ENCODE data around the gene TRIO. TPM values are rescaled to one million over a fixed set of nuclear protein-coding genes. Genes with fewer than 3 reads are reported as not detected.

Gene TRIO
- total and polyA plus RNA-seq, 10 of the 15 experiments (the other 5 are each of a cell fraction or from before 2014, with no cell fraction given): 5.1 to 96.4 (median 44.6) TPM

DNA sequence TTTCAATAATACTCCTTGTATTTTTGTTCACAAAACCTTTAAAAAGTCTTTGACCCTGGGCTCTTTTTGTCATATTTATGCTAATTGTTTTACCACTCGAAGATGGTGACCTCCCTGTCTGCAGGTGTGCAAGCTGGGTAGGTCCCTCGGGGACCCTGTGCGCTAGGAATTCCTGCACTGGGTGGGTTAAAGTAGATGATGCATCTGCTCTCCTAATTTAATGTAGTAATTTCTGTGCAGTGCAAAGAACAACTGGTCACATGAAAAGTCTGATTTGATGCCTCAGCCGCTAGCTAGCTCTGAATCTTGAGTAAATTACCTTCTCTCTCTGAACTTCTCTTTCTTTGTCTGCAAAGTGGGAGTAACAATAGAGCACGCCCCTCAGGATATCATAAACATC is 299.4 kb downstream of the TRIO start:
- peaks cover 6 to 13% of the 10 kb centered on the region in 2 experiments for H3K36me3 ChIP-seq (ENCODE audit: control insufficient read depth in 2 of 2, insufficient read depth in 2 of 2, low read length in 1 of 2)
- no peak overlapping the region for H3K4me2 ChIP-seq (ENCODE audit: control insufficient read depth, insufficient read depth)
- FAIRE-seq (no peak), DNase-seq (ENCODE audit: low read depth, low spot score) (no peak), ATAC-seq (no peak)
- H3K9me3 ChIP-seq (replicated peaks; ENCODE audit: control insufficient read depth, insufficient read depth, low read length): no peaks in the 10 kb centered on the region
- H3K9ac ChIP-seq (ENCODE audit: control insufficient read depth, insufficient read depth, low read length): no peak overlapping the region
- H3K27me3 ChIP-seq (replicated peaks in 1 of 2; ENCODE audit: control insufficient read depth in 2 of 2, insufficient read depth in 2 of 2, low read length in 1 of 2): no peaks in the 10 kb centered on the region
- ChIA-PET CTCF (no interaction called here), SMC1A (ENCODE audit: uncharacterized antibody, unreplicated experiment) (interaction anchor here (0.6 to 1.3 kb wide), 2 partner anchors 8 to 30 kb away, joined by 3 to 4 read pairs; no protein-coding TSS in a partner anchor), RAD21 (ENCODE audit: unreplicated experiment) (no interaction called here), POLR2A (interaction anchor here (1.4 kb wide), 1 partner anchor 9 kb away, joined by 3 read pairs; no protein-coding TSS in a partner anchor)
- TF ChIP-seq BHLHE40 (IDR thresholded peaks at IDR 0.05; ENCODE audit: borderline replicate concordance in 1 of 2, low read depth in 2 of 2, low read length in 1 of 2): no peak
- TF ChIP-seq, protein P1, sequence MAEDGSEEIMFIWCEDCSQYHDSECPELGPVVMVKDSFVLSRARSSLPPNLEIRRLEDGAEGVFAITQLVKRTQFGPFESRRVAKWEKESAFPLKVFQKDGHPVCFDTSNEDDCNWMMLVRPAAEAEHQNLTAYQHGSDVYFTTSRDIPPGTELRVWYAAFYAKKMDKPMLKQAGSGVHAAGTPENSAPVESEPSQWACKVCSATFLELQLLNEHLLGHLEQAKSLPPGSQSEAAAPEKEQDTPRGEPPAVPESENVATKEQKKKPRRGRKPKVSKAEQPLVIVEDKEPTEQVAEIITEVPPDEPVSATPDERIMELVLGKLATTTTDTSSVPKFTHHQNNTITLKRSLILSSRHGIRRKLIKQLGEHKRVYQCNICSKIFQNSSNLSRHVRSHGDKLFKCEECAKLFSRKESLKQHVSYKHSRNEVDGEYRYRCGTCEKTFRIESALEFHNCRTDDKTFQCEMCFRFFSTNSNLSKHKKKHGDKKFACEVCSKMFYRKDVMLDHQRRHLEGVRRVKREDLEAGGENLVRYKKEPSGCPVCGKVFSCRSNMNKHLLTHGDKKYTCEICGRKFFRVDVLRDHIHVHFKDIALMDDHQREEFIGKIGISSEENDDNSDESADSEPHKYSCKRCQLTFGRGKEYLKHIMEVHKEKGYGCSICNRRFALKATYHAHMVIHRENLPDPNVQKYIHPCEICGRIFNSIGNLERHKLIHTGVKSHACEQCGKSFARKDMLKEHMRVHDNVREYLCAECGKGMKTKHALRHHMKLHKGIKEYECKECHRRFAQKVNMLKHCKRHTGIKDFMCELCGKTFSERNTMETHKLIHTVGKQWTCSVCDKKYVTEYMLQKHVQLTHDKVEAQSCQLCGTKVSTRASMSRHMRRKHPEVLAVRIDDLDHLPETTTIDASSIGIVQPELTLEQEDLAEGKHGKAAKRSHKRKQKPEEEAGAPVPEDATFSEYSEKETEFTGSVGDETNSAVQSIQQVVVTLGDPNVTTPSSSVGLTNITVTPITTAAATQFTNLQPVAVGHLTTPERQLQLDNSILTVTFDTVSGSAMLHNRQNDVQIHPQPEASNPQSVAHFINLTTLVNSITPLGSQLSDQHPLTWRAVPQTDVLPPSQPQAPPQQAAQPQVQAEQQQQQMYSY (CRISPR knock-in tag; IDR thresholded peaks at IDR 0.05): no peak
- no peak for TF ChIP-seq HDGF (IDR thresholded peaks at IDR 0.05)
- no peak for TF ChIP-seq MEF2B (IDR thresholded peaks at IDR 0.05; ENCODE audit: partially characterized antibody, poor library complexity, severe bottlenecking)
- TF ChIP-seq MLLT1 (IDR thresholded peaks at IDR 0.05): no peak
- no peak for TF ChIP-seq CREB1 (IDR thresholded peaks at IDR 0.05; ENCODE audit: low read depth)
- TF ChIP-seq ATF7 (IDR thresholded peaks at IDR 0.05; ENCODE audit: low read depth): no peak
- peaks cover 8% of the 10 kb centered on the region for H3K4me1 ChIP-seq (ENCODE audit: control insufficient read depth, insufficient read depth, low read length)
- no peak overlapping the region for H3K27ac ChIP-seq (ENCODE audit: control insufficient read depth, insufficient read depth)
- no peak overlapping the region for H3K4me3 ChIP-seq
- WGBS (ENCODE audit: insufficient coverage, insufficient replicate concordance, low lambda C conversion rate, missing lambda C conversion rate): 79% methylated on average over 5 of the region's 5 CpGs
- no TSS peak for BruUV-seq (replicated peaks)
- H2AFZ ChIP-seq (ENCODE audit: control insufficient read depth, low read depth, low read length): no peak overlapping the region
- no peaks in the 10 kb centered on the region for H4K20me1 ChIP-seq (ENCODE audit: control insufficient read depth, insufficient read depth)
- in situ Hi-C loops (cut with MboI) (no loop called here), intact Hi-C loops (cut with micrococcal nuclease; ENCODE audit: unreplicated experiment) (no loop called here)
- no peaks in the 10 kb centered on the region for H3K79me2 ChIP-seq (ENCODE audit: control insufficient read depth, insufficient read depth, low read length)
